ENCODE results near the gene LHPP.

LHPP gene

DNA sequence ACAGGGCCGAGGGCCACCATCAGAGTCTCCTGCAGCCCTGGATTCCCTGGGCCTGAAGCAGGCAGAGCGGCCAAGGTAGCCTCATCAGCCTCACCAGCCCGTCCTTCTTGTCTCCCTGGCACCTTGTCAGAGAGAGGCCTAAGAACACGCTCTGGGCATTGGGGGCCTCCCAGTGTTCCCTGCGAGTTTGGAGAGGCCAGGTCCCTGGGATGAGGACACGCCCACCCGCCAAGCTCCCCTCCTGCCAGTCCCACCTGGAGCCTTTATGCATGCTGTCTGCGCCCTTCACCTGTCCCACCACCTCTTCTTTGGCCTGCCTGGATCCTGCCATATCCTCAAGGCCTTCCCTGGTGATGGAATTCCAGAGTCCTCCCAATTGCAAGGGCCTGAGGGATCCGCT is 69.2 kb downstream of the LHPP start:
- no peak overlapping the region; the same call in 1 of the 2 replicates for H3K27ac ChIP-seq
- TF ChIP-seq ZFX (IDR thresholded peaks at IDR 0.05), result no peak
- TF ChIP-seq, protein P1, sequence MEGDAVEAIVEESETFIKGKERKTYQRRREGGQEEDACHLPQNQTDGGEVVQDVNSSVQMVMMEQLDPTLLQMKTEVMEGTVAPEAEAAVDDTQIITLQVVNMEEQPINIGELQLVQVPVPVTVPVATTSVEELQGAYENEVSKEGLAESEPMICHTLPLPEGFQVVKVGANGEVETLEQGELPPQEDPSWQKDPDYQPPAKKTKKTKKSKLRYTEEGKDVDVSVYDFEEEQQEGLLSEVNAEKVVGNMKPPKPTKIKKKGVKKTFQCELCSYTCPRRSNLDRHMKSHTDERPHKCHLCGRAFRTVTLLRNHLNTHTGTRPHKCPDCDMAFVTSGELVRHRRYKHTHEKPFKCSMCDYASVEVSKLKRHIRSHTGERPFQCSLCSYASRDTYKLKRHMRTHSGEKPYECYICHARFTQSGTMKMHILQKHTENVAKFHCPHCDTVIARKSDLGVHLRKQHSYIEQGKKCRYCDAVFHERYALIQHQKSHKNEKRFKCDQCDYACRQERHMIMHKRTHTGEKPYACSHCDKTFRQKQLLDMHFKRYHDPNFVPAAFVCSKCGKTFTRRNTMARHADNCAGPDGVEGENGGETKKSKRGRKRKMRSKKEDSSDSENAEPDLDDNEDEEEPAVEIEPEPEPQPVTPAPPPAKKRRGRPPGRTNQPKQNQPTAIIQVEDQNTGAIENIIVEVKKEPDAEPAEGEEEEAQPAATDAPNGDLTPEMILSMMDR (conservative IDR thresholded peaks at IDR 0.05), result no peak

DNA sequence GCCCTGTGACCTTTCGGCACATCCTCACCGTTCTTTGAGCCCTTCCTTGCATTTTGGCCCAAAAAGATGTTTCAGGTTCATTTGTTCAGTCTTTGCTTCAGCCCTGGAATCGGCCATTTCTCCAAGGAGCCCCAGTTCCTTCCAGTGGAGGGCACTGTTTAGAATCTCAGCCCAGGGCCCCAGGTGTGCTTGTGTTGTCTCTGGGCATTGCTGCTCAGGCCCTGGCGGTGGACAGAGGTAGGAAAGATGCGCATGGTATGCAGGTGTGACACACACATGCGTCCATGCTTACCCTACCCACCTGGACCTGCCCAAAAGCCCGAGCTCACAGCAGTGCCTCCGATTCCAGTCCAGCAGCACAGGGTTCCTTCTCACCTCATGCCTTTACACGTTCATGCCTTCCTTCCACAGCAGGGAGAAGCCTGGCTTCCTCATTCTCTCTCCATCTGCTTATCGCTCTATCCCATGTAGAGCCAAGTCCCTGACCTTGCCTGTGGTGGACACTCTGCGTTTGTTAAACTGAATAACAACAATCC is 70.6 kb downstream of the LHPP start:
- H3K27ac ChIP-seq, result no peak overlapping the region
- TF ChIP-seq ZFX (IDR thresholded peaks at IDR 0.05), result no peak
- TF ChIP-seq, protein P1 (conservative IDR thresholded peaks at IDR 0.05), result peak; percentile 39

DNA sequence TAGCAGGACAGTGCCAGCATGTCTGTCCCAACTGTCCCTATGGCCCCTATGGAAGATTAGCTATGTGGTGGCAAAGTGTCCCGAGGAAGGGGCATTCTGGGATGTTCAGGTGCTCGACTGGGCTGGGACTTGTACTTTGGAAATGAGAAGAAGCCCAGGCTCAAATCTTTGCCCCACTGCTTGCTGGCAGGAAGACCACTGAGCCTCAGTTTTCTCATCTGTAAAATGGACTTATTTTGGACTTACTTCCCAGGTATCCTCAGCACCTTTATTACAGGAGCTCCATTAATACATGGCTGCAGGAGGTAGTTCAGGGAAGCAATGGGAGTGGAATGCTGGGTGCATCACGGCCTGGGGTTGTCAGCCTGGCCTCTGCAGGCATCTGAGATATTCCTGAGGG is 71.2 kb downstream of the LHPP start:
- TF ChIP-seq, protein P1 (conservative IDR thresholded peaks at IDR 0.05), result no peak
- TF ChIP-seq ZFX (IDR thresholded peaks at IDR 0.05), result no peak
- no peak overlapping the region for H3K27ac ChIP-seq

DNA sequence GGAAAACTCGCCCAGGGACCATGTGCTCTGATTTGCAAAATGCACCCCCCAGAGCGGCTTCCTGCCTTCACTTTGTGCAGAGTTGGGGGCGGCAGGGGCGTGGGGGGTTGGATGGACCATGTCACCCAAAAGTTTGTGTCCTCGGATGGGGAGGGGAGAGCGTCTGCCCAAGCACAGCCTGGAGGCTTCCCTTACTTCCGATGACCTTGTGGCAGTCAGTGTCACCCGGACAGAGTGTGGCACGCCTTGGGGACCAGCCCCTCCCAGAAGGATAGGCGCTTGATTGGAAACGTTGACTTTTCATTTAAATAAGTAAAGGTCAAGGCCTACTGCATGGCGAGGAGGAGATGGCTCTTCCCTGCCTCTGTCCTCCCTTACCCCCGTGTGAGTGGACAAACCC is 71.6 kb downstream of the LHPP start:
- H3K27ac ChIP-seq, result no peak overlapping the region
- TF ChIP-seq, protein P1 (conservative IDR thresholded peaks at IDR 0.05), result no peak
- TF ChIP-seq ZFX (IDR thresholded peaks at IDR 0.05), result no peak

DNA sequence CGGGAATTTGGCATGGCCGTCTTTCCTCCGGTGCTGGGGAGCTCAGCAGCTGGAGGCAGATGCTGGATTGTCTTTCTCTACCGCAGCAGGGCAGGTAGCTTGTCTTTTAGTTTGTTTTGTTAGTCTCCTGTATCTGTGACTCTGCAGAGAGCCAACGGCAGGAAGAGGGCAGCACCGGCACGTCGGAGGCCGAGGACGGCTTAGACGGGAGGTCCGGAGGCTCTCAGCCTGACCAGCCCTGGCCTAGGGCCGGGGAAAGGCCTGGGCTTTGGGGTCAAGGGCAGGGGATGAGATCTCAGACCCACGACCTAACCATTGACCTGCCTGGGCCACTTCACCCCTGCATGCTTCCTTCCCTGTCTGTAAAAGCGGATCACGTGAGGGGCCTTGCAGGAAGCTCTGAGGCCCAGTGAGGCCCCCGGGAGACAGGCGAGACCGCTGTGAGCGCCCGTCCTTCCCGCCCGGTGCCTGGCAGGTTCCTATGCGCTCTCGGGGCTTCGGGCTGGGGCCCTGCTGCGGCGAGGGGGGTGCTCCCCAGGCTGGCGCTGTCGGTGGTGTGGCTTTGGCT is 72.7 kb downstream of the LHPP start:
- H3K27ac ChIP-seq, result no peak overlapping the region
- no peak for TF ChIP-seq ZFX (IDR thresholded peaks at IDR 0.05)
- TF ChIP-seq, protein P1 (conservative IDR thresholded peaks at IDR 0.05), result no peak

DNA sequence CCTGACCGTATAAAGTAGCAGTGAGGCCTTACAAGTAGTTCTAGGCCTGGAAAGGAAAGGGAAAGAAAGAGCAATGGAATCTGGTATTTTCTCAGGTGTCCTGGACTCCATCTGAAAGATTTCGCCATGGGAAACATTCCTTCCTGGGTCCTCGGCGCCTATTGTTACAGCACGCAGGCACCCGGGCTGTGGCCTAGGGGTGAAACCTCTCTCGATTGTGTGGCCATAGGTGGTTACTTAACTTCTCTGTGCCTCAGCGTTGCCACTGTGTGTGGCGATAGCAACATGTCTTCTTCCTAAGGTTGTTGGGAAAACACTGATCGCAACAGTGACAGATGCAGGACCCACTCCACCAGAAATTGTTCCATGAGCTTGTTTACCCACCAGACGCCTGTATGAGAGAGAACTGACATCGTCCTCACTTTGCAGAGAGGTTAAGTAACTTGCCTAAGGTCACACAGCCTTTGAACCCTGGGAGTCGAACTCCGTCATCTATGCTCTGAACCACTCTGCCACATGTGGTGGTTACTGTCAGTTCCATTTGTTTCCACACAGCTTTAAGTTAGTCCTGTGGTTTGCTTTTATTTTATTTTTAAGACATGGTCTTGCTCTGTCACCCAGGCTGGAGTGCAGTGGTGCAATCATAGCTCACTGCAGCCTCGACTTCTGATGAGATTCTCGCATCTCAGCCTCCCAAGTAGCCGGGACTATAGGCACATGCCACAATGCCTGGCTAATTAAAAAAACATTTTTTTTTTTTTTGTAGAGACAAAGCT is 73.4 kb downstream of the LHPP start:
- H3K27ac ChIP-seq, result no peak overlapping the region
- TF ChIP-seq, protein P1 (conservative IDR thresholded peaks at IDR 0.05), result no peak
- TF ChIP-seq ZFX (IDR thresholded peaks at IDR 0.05), result no peak
